Kidney (tissue), 14 donors: ENCODE measurements around the gene MSTN. TPM values are rescaled to one million over a fixed set of nuclear protein-coding genes. Genes with fewer than 3 reads are reported as not detected.

ENCODE experiments used
- DNase-seq, 5 donors: peaks; one replicate each; pipeline ENCODE4 v3.0.0-alpha.2; 2013 to 2020
- FAIRE-seq: peaks from 2 replicates; lab custom pipeline; 2012; peaks lifted over from hg19 to GRCh38; lab: Jason Lieb, UNC
- H3K27ac ChIP-seq, 2 donors: one replicate each; pipeline ENCODE4 v1.7.0; 2013; ENCODE audit warnings: low read depth in 2 of 2, low read length in 2 of 2, inconsistent platforms in 1 of 2
- H3K27me3 ChIP-seq: one replicate; pipeline ENCODE4 v1.7.1; 2013; ENCODE audit warnings: low read length, inconsistent platforms; ENCODE audit not compliant: control insufficient read depth, insufficient read depth
- H3K36me3 ChIP-seq, 3 donors: one replicate each; pipeline versions ENCODE4 v1.7.0 to v1.7.1; 2013; ENCODE audit warnings: low read length in 3 of 3, control low read depth in 1 of 3, inconsistent platforms in 1 of 3; ENCODE audit not compliant: insufficient read depth in 3 of 3, control insufficient read depth in 2 of 3
- H3K4me1 ChIP-seq, 3 donors: one replicate each; pipeline versions ENCODE4 v1.7.0 to v1.7.1; 2013; ENCODE audit warnings: low read length in 3 of 3, inconsistent platforms in 1 of 3, low read depth in 1 of 3; ENCODE audit not compliant: control insufficient read depth in 2 of 3, insufficient read depth in 2 of 3
- H3K4me3 ChIP-seq, 3 donors: one replicate each; pipeline versions ENCODE4 v1.7.0 to v1.8.1; 2013; ENCODE audit warnings: low read length in 3 of 3, control low read depth in 1 of 3, inconsistent platforms in 1 of 3
- H3K9ac ChIP-seq, 3 donors: one replicate each; pipeline versions ENCODE4 v1.7.0 to v1.7.1; 2013; ENCODE audit warnings: low read length in 3 of 3, control low read depth in 1 of 3, inconsistent platforms in 1 of 3
- H3K9me3 ChIP-seq, 3 donors: one replicate each; pipeline versions ENCODE4 v1.7.0 to v1.7.1; 2013; ENCODE audit warnings: low read length in 3 of 3, control low read depth in 1 of 3, inconsistent platforms in 1 of 3; ENCODE audit not compliant: control insufficient read depth in 2 of 3, insufficient read depth in 1 of 3
- CTCF ChIP-seq: IDR thresholded peaks from 3 replicates; pipeline ENCODE4 v1.5.1; 2012; ENCODE audit warnings: mild to moderate bottlenecking, moderate library complexity, borderline replicate concordance; ENCODE audit not compliant: insufficient read depth; ENCODE audit errors: extremely low read depth
- intact Hi-C: fragments of 100-400 bp; cut with DNase I; formaldehyde crosslinking; loops from one replicate; pipeline ENCODE4 v1.11.1; 2022
- polyA plus RNA-seq: library from polyadenylated mRNA; stranded (reverse); fragments of 350-450 nt; fragmentation: Illumina TruSeq; extraction: RNeasy Lipid Tissue Mini Kit (QIAGEN cat#74804); gene quantifications from one replicate; pipeline ENCODE4 v1.2.3, GENCODE V29; 2014; ENCODE audit warnings: low read depth, low replicate concordance; ENCODE audit not compliant: insufficient read depth
- total RNA-seq: library from RNA; stranded (reverse); fragmentation: NEBNext Ultra II Directional; extraction: Animal tissue kit (Norgen Biotek cat#: 25700); gene quantifications from one replicate; pipeline ENCODE4 v1.2.1, GENCODE V29; 2021
- donor health status: control.
- donor health status: control.
- donor health status: control.
- donor health status: control.
- donor health status: control.
- donor health status: DM: yes; HTN: yes; CAD: no.
- donor health status: Normal renal cell carcinoma (clear cell type).

The MSTN gene
- total and polyA plus RNA-seq, 2 donors from 2014 or later: 0.34 to 0.38 TPM

- Histone ChIP-seq H3K27me3 (no peaks in the 10 kb centered on the region), H3K36me3 (no peaks in the 10 kb centered on the region), H3K4me1 (no peaks in the 10 kb centered on the region), H3K27ac (no peak overlapping the region), H3K4me3 (no peak overlapping the region), H3K9me3 (no peaks in the 10 kb centered on the region), H3K9ac (no peak overlapping the region)
- no peak for TF ChIP-seq CTCF
- intact Hi-C loops: no loop called here
- FAIRE-seq (no peak), DNase-seq (no peak)
These were observed 47.6 kb upstream of the MSTN start for GRCh38 chr2:190110131-190110530.

GRCh38 chr2:190107409-190107808, 44.9 kb upstream of the MSTN start:
- Histone ChIP-seq H3K27ac (no peak overlapping the region), H3K9me3 (no peaks in the 10 kb centered on the region), H3K27me3 (no peaks in the 10 kb centered on the region), H3K9ac (no peak overlapping the region), H3K4me3 (no peak overlapping the region), H3K36me3 (no peaks in the 10 kb centered on the region), H3K4me1 (no peaks in the 10 kb centered on the region)
- DNase-seq (no peak), FAIRE-seq (no peak)
- intact Hi-C loops: no loop called here
- TF ChIP-seq CTCF: no peak

DNA sequence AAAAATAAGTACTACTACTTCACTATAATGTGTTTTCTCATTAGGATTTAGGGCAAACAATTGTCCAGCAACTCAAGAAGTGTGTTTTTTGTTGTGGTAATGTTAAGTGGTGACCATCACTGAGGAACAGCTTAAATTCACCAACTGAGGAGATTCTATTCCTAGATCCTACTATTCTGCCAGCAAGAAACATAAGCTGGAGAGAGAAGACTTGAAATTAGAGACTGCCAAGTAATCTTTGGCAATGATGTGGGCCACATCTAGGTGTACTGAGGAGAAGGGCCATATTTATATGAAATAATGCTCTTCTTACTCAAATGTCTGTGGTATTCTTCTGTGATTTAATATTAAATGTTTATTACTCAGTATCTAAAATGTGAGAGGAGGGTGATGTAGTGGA, 44.3 kb upstream of the MSTN start:
- Histone ChIP-seq H3K4me3 (no peak overlapping the region), H3K4me1 (no peaks in the 10 kb centered on the region), H3K9ac (no peak overlapping the region), H3K9me3 (no peaks in the 10 kb centered on the region), H3K27ac (no peak overlapping the region), H3K27me3 (no peaks in the 10 kb centered on the region), H3K36me3 (no peaks in the 10 kb centered on the region)
- DNase-seq (no peak), FAIRE-seq (no peak)
- no peak for TF ChIP-seq CTCF
- intact Hi-C loops: no loop called here

GRCh38 chr2:190105554-190105953, 43.0 kb upstream of the MSTN start:
- Histone ChIP-seq H3K9me3 (no peaks in the 10 kb centered on the region), H3K4me1 (no peaks in the 10 kb centered on the region), H3K27ac (no peak overlapping the region), H3K36me3 (no peaks in the 10 kb centered on the region), H3K4me3 (no peak overlapping the region), H3K27me3 (no peaks in the 10 kb centered on the region), H3K9ac (no peak overlapping the region)
- TF ChIP-seq CTCF: no peak
- FAIRE-seq (no peak), DNase-seq (no peak)
- intact Hi-C loops: no loop called here
